ENCODE results near the gene HSCB.

Gene HSCB

DNA sequence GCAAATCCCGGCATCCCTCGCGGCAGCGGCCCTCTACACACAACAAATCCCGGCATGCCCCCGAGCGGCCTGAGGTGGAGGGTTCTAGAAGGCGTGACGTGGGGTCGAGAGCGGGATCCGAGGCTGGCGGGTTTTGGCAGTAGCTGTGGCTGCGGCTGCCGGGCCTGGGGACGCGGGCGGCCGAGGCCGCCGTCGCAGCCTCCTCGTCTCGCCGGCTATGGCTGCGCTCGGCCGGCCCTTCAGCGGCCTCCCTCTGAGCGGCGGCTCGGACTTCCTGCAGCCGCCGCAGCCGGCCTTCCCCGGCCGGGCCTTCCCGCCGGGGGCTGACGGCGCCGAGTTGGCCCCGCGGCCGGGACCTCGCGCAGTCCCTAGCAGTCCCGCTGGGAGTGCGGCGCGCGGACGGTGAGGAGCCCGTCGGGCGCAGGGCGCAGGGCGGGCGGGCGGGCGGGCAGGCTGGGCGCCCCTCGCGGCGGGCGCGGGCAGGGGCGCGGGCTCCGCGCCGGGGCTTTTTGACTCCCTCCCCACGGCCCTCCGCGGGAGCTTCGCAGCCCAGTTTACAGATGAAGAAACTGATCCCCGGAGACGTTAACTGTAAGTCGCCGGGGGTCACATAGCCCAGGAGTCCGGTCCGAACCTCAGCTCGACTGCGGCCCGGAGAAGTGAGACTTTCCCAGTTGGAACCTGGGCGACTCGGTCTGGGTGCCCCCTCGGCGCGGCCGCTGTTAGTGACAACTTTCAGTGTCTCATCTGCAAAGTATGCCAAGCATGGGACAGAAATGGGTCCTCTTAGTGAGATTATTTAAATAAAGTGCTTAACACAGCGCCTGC, 31.0 kb downstream of the HSCB start, which contains the start of gene CCDC117:
TSS of gene CCDC117 (plus strand) at position 63 of the 828 bp plus-strand sequence. CDS start at position 218, 155 bp downstream.
- peaks cover 0 to 8% of the 10 kb centered on the region in 2 donors for H3K36me3 ChIP-seq (ENCODE audit: control insufficient read depth in 1 of 2, insufficient read depth in 2 of 2, low read length in 2 of 2)
- H3K27ac ChIP-seq (ENCODE audit: low read length) = peak within 1 kb of the TSS; percentile 85
- H3K4me3 ChIP-seq (ENCODE audit: low read depth in 1 of 2, low read length in 2 of 2) = peak within 1 kb of the TSS; percentile 72 to 74
- H3K4me1 ChIP-seq (ENCODE audit: control insufficient read depth in 1 of 2, insufficient read depth in 2 of 2, low read length in 2 of 2) = peaks cover 0 to 20% of the 10 kb centered on the region in 2 donors
- no peaks in the 10 kb centered on the region for H3K27me3 ChIP-seq (ENCODE audit: low read depth, low read length)
- H3K9me3 ChIP-seq (ENCODE audit: control insufficient read depth in 1 of 2, low read length in 2 of 2) = no peaks in the 10 kb centered on the region

DNA sequence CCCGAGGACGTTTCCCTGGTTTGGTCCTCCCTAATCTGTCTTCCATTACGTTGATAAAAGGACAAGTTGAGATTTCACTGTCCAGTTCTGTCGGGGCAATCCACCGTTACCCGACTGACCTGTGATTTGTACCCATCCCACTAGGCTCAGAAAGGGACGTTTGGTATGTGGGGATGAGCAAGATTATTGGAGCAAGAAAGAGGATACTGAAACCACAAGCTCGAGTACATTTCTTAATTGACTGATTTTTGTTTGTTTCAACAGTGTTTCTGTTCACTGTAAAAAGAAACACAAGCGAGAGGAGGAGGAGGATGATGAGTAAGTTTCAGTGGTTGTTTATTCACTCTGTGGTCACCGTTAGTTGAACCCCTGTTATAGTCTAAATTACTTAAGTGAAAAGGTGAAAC, 31.6 kb downstream of the HSCB start:
- Histone ChIP-seq H3K27me3 (ENCODE audit: low read depth, low read length) (no peaks in the 10 kb centered on the region), H3K27ac (ENCODE audit: low read length) (peak overlapping the region; percentile 85), H3K4me1 (ENCODE audit: control insufficient read depth in 1 of 2, insufficient read depth in 2 of 2, low read length in 2 of 2) (peaks cover 0 to 20% of the 10 kb centered on the region in 2 donors), H3K4me3 (ENCODE audit: low read depth in 1 of 2, low read length in 2 of 2) (peak overlapping the region; percentile 72 to 74), H3K9me3 (ENCODE audit: control insufficient read depth in 1 of 2, low read length in 2 of 2) (no peaks in the 10 kb centered on the region), H3K36me3 (ENCODE audit: control insufficient read depth in 1 of 2, insufficient read depth in 2 of 2, low read length in 2 of 2) (peaks cover 0 to 8% of the 10 kb centered on the region in 2 donors)

DNA sequence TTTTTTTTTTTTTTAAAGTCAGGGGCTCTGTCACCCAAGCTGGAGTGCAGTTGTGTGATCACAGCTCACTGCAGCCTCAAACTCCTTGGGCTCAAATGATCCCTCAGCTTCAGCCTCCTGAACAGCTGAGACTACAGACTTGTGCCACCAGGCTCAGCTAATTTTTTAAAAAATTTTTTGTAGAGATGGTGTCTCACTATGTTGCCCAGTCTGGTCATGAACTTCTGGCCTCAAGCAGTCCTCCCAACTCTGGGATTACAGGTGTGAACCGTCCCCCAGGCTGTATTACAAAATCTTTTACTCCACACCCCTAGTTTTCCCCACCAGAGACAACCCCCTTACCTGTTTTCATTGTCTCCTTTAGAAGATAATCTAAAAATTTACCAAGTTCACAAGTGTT, 32.5 kb downstream of the HSCB start:
- Histone ChIP-seq H3K36me3 (ENCODE audit: control insufficient read depth in 1 of 2, insufficient read depth in 2 of 2, low read length in 2 of 2) (peaks cover 0 to 8% of the 10 kb centered on the region in 2 donors), H3K9me3 (ENCODE audit: control insufficient read depth in 1 of 2, low read length in 2 of 2) (no peaks in the 10 kb centered on the region), H3K27me3 (ENCODE audit: low read depth, low read length) (no peaks in the 10 kb centered on the region), H3K4me1 (ENCODE audit: control insufficient read depth in 1 of 2, insufficient read depth in 2 of 2, low read length in 2 of 2) (peaks cover 0 to 25% of the 10 kb centered on the region in 2 donors), H3K4me3 (ENCODE audit: low read depth in 1 of 2, low read length in 2 of 2) (peak overlapping the region in 1 of 2 donors; percentile 74), H3K27ac (ENCODE audit: low read length) (no peak overlapping the region)

DNA sequence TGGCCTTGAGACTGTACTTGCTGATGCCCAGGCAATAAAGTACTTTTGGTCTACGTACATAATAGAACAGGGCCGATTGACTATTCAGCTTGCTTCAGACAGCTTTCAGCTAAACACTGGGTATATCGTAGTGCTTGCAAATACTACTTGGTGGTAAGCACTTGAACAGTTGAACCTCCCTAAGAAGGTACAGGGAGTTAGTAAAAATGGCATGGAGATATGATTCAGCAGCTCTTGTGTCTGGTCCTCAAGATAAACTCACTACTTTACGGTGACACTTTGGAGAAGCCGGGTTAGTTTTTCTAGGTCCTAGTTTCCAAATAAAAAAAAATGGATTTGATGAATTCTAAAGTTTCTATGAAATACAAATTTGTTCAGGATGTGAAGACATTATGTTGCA, 38.0 kb downstream of the HSCB start:
- Histone ChIP-seq H3K4me3 (ENCODE audit: low read depth in 1 of 2, low read length in 2 of 2) (no peak overlapping the region), H3K9me3 (ENCODE audit: control insufficient read depth in 1 of 2, low read length in 2 of 2) (no peaks in the 10 kb centered on the region), H3K27me3 (ENCODE audit: low read depth, low read length) (no peaks in the 10 kb centered on the region), H3K27ac (ENCODE audit: low read length) (no peak overlapping the region), H3K4me1 (ENCODE audit: control insufficient read depth in 1 of 2, insufficient read depth in 2 of 2, low read length in 2 of 2) (peaks cover 0 to 12% of the 10 kb centered on the region in 2 donors), H3K36me3 (ENCODE audit: control insufficient read depth in 1 of 2, insufficient read depth in 2 of 2, low read length in 2 of 2) (peaks cover 11 to 34% of the 10 kb centered on the region in 2 donors)

DNA sequence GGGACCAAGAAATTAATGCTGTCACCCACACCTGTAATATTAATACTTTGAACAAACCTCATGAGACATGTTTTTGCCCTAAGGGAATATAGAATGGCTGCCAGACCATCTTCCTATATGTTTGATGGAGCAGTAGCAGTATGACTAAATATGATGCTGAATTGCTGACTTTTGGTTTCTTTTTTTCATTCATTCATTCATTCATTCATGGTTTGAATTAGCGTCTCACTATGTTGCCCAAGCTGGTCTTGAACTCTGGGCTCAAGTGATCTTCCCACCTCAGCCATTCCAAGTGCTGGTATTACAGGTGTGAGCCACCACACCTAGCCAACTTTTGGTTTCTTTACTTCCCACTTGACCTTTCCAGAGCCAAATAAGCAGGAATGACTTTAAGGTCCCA, 38.5 kb downstream of the HSCB start:
- Histone ChIP-seq H3K36me3 (ENCODE audit: control insufficient read depth in 1 of 2, insufficient read depth in 2 of 2, low read length in 2 of 2) (peaks cover 12 to 38% of the 10 kb centered on the region in 2 donors), H3K27me3 (ENCODE audit: low read depth, low read length) (no peaks in the 10 kb centered on the region), H3K9me3 (ENCODE audit: control insufficient read depth in 1 of 2, low read length in 2 of 2) (no peaks in the 10 kb centered on the region), H3K4me1 (ENCODE audit: control insufficient read depth in 1 of 2, insufficient read depth in 2 of 2, low read length in 2 of 2) (peaks cover 0 to 11% of the 10 kb centered on the region in 2 donors), H3K4me3 (ENCODE audit: low read depth in 1 of 2, low read length in 2 of 2) (no peak overlapping the region), H3K27ac (ENCODE audit: low read length) (no peak overlapping the region)

DNA sequence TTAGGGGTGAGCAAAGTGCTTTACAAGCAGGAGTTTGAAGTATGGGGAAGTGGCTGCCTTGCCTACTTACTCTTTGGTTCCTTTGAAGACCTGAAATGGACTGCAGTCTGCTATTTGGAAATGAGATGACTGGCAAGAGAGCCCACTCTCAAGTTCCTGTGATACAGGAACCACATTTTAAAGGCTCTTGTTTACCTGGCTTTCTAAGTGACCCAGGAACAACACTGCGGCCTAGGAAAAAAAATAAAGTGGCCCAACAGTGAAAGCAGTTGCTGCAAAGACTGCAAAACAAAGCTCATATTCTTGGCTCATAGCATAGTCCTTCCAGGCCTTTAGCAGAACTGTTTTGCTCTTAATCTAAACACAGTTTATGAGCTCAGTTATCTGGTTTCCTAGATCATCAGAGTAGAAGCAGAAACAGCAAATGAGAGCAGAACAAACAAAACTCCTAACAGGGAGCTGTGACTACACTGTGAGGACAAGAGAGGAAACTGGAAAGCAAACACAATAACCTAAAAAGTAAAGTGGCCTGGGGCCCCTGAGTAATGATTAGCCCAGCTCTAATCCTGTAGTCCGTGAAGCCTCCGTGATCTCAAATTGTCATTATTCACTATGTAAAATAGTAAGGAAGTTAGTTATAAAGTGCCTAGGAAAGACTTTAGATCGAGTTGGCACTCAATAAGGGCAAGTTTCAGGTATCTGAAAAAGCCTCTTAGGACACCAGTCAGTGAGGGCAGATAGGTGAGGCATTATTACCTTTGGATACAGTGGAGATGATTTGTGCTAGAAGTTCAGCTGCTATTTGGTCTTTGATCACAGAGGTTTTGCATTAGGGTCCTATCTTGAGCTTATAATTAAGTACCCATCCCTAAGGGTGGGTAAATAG, 42.2 kb downstream of the HSCB start:
- Histone ChIP-seq H3K27ac (ENCODE audit: low read length) (peak overlapping the region; percentile 66), H3K36me3 (ENCODE audit: control insufficient read depth in 1 of 2, insufficient read depth in 2 of 2, low read length in 2 of 2) (peaks cover 31 to 52% of the 10 kb centered on the region in 2 donors)

DNA sequence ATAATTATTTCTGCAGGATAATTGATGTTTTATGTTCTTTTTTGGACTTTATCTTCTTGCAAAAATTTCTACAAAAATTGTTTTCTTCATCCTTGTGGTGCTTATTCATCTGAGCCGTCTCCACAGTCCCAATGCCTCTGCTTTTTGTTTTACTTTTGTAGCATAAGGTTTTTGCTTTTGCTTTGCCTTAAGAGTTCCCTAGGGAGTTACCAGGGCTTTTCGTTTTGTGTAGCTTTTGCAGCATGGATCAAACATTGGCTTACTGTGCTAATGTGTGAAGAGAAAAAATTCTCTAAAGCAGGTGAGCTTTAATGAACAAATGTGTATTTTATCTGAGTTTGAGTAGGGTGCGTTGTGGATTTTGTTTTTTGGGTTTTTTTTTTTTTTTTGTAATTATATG, 46.8 kb downstream of the HSCB start:
- peaks cover 29 to 32% of the 10 kb centered on the region in 2 donors for H3K36me3 ChIP-seq (ENCODE audit: control insufficient read depth in 1 of 2, insufficient read depth in 2 of 2, low read length in 2 of 2)
- H3K27ac ChIP-seq (ENCODE audit: low read length) = no peak overlapping the region
- no peaks in the 10 kb centered on the region for H3K27me3 ChIP-seq (ENCODE audit: low read depth, low read length)
- no peaks in the 10 kb centered on the region for H3K9me3 ChIP-seq (ENCODE audit: control insufficient read depth in 1 of 2, low read length in 2 of 2)
- no peak overlapping the region for H3K4me3 ChIP-seq (ENCODE audit: low read depth in 1 of 2, low read length in 2 of 2)
- no peaks in the 10 kb centered on the region for H3K4me1 ChIP-seq (ENCODE audit: control insufficient read depth in 1 of 2, insufficient read depth in 2 of 2, low read length in 2 of 2)

More for the DNA sequence above, 42.2 kb downstream of the HSCB start:
- no peaks in the 10 kb centered on the region for H3K27me3 ChIP-seq (ENCODE audit: low read depth, low read length)
- no peaks in the 10 kb centered on the region for H3K9me3 ChIP-seq (ENCODE audit: control insufficient read depth in 1 of 2, low read length in 2 of 2)
- no peaks in the 10 kb centered on the region for H3K4me1 ChIP-seq (ENCODE audit: control insufficient read depth in 1 of 2, insufficient read depth in 2 of 2, low read length in 2 of 2)
- no peak overlapping the region for H3K4me3 ChIP-seq (ENCODE audit: low read depth in 1 of 2, low read length in 2 of 2)

DNA sequence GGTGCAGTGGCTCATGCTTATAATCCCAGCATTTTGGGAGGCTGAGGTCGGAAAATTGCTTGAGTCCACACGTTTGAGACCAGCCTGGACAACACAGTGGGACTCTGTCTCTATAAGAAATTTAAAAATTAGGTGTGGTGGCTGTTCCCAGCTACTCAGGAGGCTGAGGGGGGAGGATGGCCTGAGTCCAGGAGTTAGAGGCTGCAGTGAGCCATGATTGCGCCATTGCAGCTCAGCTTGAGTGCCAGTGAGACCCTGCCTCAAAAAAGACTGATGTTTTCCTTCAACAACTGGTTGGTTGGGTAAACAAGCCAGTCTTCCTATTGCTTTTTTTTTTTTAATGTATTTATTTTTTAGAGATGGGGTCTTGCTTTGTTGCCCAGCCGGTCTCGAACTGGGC, 49.3 kb downstream of the HSCB start:
- H3K36me3 ChIP-seq (ENCODE audit: control insufficient read depth in 1 of 2, insufficient read depth in 2 of 2, low read length in 2 of 2) = peaks cover 37 to 38% of the 10 kb centered on the region in 2 donors
- no peak overlapping the region for H3K4me3 ChIP-seq (ENCODE audit: low read depth in 1 of 2, low read length in 2 of 2)
- no peaks in the 10 kb centered on the region for H3K9me3 ChIP-seq (ENCODE audit: control insufficient read depth in 1 of 2, low read length in 2 of 2)
- peaks cover 0 to 1% of the 10 kb centered on the region in 2 donors for H3K4me1 ChIP-seq (ENCODE audit: control insufficient read depth in 1 of 2, insufficient read depth in 2 of 2, low read length in 2 of 2)
- H3K27ac ChIP-seq (ENCODE audit: low read length) = no peak overlapping the region
- no peaks in the 10 kb centered on the region for H3K27me3 ChIP-seq (ENCODE audit: low read depth, low read length)

DNA sequence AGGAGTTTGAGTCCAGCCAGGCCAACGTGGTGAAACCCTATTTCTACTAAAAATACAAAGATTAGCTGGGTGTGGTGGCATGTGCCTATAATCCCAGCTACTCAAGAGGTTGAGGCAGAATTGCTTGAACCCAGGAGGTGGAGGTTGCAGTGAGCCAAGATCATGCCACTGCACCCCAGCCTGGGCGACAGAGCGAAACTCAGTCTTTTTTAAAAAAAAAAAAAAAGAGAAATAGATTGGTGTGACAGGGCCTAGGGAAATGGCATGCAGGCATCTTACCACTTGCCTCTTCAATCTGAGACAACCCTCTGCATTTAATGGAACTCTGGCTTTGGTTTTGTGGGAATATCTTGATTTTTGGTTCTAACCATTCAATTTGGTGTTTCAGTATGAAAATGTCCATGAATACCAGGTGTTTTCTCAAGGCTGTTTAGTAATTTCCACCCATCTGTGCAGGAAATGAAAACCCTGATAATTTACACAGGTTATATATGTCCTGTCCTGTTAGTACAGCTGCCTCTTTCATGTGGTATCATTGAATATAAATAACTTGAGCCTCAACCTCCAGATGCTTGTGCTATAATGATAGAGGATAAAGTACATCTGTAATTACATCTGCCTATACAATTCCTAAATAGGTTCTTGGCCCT, 50.1 kb downstream of the HSCB start:
- no peak overlapping the region for H3K27ac ChIP-seq (ENCODE audit: low read length)
- H3K27me3 ChIP-seq (ENCODE audit: low read depth, low read length) = no peaks in the 10 kb centered on the region
- H3K4me1 ChIP-seq (ENCODE audit: control insufficient read depth in 1 of 2, insufficient read depth in 2 of 2, low read length in 2 of 2) = peaks cover 0 to 6% of the 10 kb centered on the region in 2 donors
- no peak overlapping the region for H3K4me3 ChIP-seq (ENCODE audit: low read depth in 1 of 2, low read length in 2 of 2)
- H3K36me3 ChIP-seq (ENCODE audit: control insufficient read depth in 1 of 2, insufficient read depth in 2 of 2, low read length in 2 of 2) = peaks cover 36 to 46% of the 10 kb centered on the region in 2 donors
- H3K9me3 ChIP-seq (ENCODE audit: control insufficient read depth in 1 of 2, low read length in 2 of 2) = no peaks in the 10 kb centered on the region

DNA sequence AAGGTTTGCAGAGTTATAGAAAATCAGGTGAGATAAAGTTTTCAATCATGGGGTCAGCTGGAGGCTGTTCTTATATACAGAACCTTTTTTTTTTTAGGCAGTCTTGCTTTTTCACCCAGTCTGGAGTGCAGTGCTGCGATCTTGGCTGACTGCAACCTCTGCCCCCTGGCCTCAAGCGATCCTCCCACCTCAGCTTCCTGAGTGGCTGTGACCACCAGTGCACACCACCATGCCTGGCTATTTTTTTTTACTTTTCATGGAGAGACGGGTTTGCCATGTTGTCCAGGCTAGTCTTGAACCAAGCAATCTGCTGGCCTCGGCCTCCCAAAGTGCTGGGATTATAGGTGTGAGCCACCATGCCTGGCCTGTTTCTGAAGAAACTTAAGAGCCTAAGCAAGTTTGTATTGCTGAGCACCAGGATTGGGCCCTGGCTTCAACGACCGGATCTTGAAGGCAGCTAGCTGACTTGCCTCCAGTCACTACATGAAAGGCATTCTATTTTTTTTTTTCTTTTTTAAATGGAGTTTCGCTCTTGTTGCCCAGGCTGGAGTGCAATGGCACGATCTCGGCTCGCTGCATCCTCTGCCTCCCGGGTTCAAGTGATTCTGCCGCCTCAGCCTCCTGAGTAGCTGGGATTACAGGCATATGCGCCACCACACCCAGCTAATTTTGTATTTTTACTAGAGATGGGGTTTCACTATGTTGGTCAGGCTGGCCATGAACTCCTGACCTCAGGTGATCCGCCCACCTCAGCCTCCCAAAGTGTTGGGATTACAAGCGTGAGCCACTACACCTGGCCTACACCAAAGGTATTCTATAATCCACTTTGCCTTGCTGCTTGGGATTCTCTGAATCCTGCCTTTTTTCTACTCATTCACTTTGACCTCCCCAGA, 50.9 kb downstream of the HSCB start:
- Histone ChIP-seq H3K36me3 (ENCODE audit: control insufficient read depth in 1 of 2, insufficient read depth in 2 of 2, low read length in 2 of 2) (peaks cover 32 to 44% of the 10 kb centered on the region in 2 donors), H3K4me1 (ENCODE audit: control insufficient read depth in 1 of 2, insufficient read depth in 2 of 2, low read length in 2 of 2) (peaks cover 0 to 7% of the 10 kb centered on the region in 2 donors), H3K27me3 (ENCODE audit: low read depth, low read length) (no peaks in the 10 kb centered on the region)

More for the DNA sequence above, 50.9 kb downstream of the HSCB start:
- H3K9me3 ChIP-seq (ENCODE audit: control insufficient read depth in 1 of 2, low read length in 2 of 2) = no peaks in the 10 kb centered on the region
- H3K27ac ChIP-seq (ENCODE audit: low read length) = no peak overlapping the region
- no peak overlapping the region for H3K4me3 ChIP-seq (ENCODE audit: low read depth in 1 of 2, low read length in 2 of 2)
